ENCODE measurements around the gene PLEKHB2. TPM values are rescaled to one million over a fixed set of nuclear protein-coding genes. Genes with fewer than 3 reads are reported as not detected.

PLEKHB2 gene
- total and polyA plus RNA-seq, 2 of the 8 experiments (the other 6 are each of a cell fraction or from before 2014, with no cell fraction given) = 42.4 to 54.8 TPM

DNA sequence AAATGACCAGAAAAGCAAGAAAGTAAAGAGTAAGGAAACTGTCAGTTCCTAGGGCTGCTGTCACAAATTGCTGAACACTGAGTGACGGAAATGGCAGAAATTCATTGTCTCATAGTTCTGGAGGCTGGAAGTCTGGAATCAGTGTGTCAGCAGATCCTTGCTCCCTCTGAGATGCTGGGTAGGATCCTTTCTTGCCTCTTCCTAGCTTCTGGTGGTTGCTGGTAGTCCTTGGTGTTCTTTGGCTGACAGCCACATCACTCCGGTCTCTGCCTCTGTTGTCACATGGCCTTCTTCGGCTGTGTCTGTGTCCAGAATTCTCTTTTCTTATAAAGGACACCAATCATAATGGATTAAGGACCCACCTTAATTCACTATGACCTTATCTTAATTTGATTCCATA, 21.9 kb downstream of the PLEKHB2 start:
- TF ChIP-seq TAF1 (IDR thresholded peaks at IDR 0.05; ENCODE audit: low read depth, low read length) (no peak), TEAD4 (IDR thresholded peaks at IDR 0.05; ENCODE audit: low read depth, low read length) (no peak)
- H4K91ac ChIP-seq (replicated peaks; ENCODE audit: insufficient read length, low read length) = no peak overlapping the region
- H2BK20ac ChIP-seq (ENCODE audit: low read length) = no peak overlapping the region
- H2BK120ac ChIP-seq (replicated peaks; ENCODE audit: low read depth, low read length) = no peak overlapping the region
- H3K4me2 ChIP-seq (ENCODE audit: insufficient read depth in 1 of 2, low read depth in 2 of 2, low read length in 2 of 2) = no peak overlapping the region
- DNase-seq (ENCODE audit: low read depth in 1 of 2, low spot score in 2 of 2) (no peak), FAIRE-seq (no peak)
- no peak overlapping the region for H2BK15ac ChIP-seq (ENCODE audit: low read length)
- H2BK5ac ChIP-seq (ENCODE audit: low read depth, low read length) = no peak overlapping the region
- no peaks in the 10 kb centered on the region for H3K23me2 ChIP-seq (ENCODE audit: low read depth, low read length)
- H3K18ac ChIP-seq (ENCODE audit: extremely low read depth, low read length) = no peak overlapping the region
- no peak overlapping the region for H3K4ac ChIP-seq (replicated peaks; ENCODE audit: insufficient read length, low read depth, low read length)
- H4K8ac ChIP-seq (ENCODE audit: extremely low read depth, insufficient read depth, low read length) = no peak overlapping the region
- no peak overlapping the region for H3K14ac ChIP-seq (ENCODE audit: insufficient read length)
- H3K56ac ChIP-seq (replicated peaks; ENCODE audit: insufficient read length, low read depth, low read length) = no peak overlapping the region
- H2AK5ac ChIP-seq (ENCODE audit: low read depth, low read length) = no peak overlapping the region
- H3K9me3 ChIP-seq (ENCODE audit: insufficient read depth in 2 of 2, low read depth in 1 of 2, low read length in 1 of 2) = no peaks in the 10 kb centered on the region; a peak in 1 of 4 replicates
- peaks cover 0 to 8% (median 0%) of the 10 kb centered on the region in 4 experiments; a peak in 1 of 7 replicates for H3K27me3 ChIP-seq (replicated peaks in 1 of 4; ENCODE audit: control insufficient read depth in 3 of 4, extremely low read depth in 1 of 4, insufficient read depth in 3 of 4, low read length in 3 of 4)
- H4K5ac ChIP-seq (ENCODE audit: insufficient read length, low read depth, low read length) = no peak overlapping the region
- H3K36me3 ChIP-seq (ENCODE audit: control insufficient read depth in 2 of 4, insufficient read depth in 4 of 4, low read length in 3 of 4) = peaks cover 6 to 60% (median 23%) of the 10 kb centered on the region in 4 experiments; a peak in 6 of 8 replicates
- H3K4me1 ChIP-seq (replicated peaks in 1 of 4; ENCODE audit: control insufficient read depth in 3 of 4, insufficient read depth in 4 of 4, low read length in 3 of 4) = no peaks in the 10 kb centered on the region
- peaks cover 8 to 19% of the 10 kb centered on the region in 2 experiments for H3K79me2 ChIP-seq (ENCODE audit: control insufficient read depth in 1 of 2, insufficient read depth in 2 of 2, low read length in 2 of 2)
- no peak overlapping the region for H2BK12ac ChIP-seq (ENCODE audit: low read depth, low read length)
- H3K4me3 ChIP-seq (ENCODE audit: extremely low read depth in 1 of 4, insufficient read depth in 2 of 4, low read depth in 3 of 4, low read length in 4 of 4) = no peak overlapping the region
- peaks cover 12% of the 10 kb centered on the region for H3K79me1 ChIP-seq (ENCODE audit: low read depth, low read length)
- peaks cover 22 to 27% of the 10 kb centered on the region in 2 experiments for H4K20me1 ChIP-seq (replicated peaks in 1 of 2; ENCODE audit: control insufficient read depth in 1 of 2, insufficient read depth in 2 of 2, low read length in 2 of 2)
- H3K23ac ChIP-seq (ENCODE audit: insufficient read length) = no peak overlapping the region
- H3K27ac ChIP-seq (ENCODE audit: low read depth, low read length) = no peak overlapping the region
- WGBS, 2 experiments (ENCODE audit: extremely low coverage in 1 of 2, insufficient coverage in 1 of 2, insufficient read length in 1 of 2, insufficient replicate concordance in 2 of 2, low coverage in 1 of 2, low lambda C conversion rate in 2 of 2, missing lambda C conversion rate in 1 of 2) = 89% methylated on average over 3 of the region's 3 CpGs; no CpG with 5 or more reads in 1 of the 2 experiments
- POLR2A ChIA-PET (ENCODE audit: partially characterized antibody) = no interaction called here
- no peak overlapping the region for H2AFZ ChIP-seq (ENCODE audit: low read length)
- H3K9ac ChIP-seq (replicated peaks in 1 of 4; ENCODE audit: extremely low read depth in 1 of 4, low read depth in 3 of 4, low read length in 3 of 4) = no peak overlapping the region
- CTCF ChIA-PET (ENCODE audit: partially characterized antibody) = no interaction called here
